Stimulated activated CD4-positive, alpha-beta T cell treated with anti-CD3 and anti-CD28 coated beads, Interleukin-2, amount 100 ng/mL, for 24 hours (primary cell): ENCODE results near the gene TTLL11.
"Not testable (repeated sequence)": the region's sequence is repeated elsewhere in the genome, so short reads cannot be mapped to it uniquely, and the experiment has no call there.

Source experiments
- DNase-seq, 2 donors: peaks; one replicate each; pipeline ENCODE4 v3.0.0-alpha.2; 2020

Gene TTLL11

DNA sequence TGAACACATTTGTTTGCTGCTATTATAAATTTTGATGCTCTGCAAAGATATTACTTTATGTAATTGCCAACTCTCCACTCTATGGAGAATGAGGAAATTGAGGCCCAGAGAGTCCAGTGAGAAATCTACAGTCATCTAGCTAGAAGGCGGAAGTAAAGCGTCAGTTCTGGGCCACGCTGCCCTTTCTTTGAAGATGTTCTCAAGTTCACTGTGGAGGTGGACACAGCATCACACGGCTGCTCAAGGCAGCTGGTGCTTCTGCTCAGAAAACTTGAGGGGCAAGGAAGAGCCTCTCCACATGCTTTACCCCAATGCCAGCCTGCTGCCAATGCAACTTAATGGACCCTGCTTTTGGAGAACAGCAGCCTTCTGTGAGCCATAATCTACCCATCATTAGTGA, 96.3 kb downstream of the TTLL11 start:
- DNase-seq = no peak

DNA sequence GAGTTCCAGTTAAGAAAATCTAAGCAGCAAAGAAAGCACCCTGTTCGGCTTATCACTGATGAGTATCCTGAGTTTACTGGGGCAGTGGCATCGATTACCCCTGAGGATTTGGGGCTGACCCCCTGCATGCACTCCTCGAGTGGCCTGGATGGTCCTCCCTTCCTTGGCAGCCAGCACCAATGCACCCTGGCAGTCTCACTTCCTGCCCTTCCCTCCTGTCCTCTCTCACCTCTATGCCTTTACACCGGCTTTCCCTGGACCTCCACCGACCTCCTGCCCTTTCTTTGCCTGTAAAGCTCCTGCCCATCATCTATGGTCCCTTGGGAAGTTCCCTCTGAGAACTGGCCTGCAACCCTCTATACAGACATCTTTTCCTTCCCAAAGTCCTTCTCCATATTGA, 97.1 kb downstream of the TTLL11 start:
- no peak for DNase-seq

DNA sequence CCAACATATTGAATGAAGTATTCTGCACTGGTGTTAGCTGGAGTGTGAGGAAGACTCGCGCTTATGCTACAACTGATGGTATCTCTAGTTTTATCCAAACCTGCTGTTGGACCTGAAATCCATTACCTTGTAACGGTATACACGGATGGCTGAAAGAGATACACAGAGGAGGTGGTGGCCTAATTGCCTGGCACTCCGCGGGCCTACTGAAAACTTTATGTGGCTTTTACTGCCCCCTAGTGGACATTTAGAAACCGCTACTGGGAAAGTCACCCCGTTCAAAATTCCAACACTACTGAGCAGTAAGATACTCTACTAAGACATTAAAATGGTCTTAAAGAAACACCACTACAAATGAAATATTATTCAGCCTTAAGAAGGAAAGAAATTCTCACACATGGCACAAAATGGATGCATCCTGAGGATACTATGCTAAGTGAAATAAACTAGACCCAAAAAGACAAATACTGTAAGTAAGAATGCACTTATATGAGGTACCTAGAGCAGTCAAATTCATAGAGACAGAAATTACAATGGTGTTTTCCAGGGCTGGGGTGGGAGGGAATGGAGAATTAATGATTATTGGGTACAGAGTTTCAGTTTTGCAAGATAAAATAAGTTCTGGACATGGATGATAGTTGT, 100.4 kb downstream of the TTLL11 start:
- DNase-seq = peak; percentile 26 to 33

DNA sequence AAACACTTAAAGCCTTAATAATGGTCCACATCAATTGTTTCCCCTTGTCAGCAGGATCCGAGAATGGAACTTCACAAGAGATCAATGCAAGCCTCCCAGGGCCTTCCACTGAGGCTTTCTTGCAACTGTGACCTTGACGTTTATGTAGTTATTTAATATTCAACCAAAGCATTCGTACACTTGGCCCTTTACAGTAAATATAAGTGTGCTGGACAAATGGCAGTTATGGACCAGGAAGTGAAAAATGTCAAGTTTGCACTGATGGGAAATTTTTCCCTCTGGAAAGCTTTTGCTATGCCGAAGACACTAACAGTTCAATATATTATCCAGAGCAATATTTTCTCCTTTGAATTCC, 101.8 kb downstream of the TTLL11 start:
- DNase-seq = no peak

DNA sequence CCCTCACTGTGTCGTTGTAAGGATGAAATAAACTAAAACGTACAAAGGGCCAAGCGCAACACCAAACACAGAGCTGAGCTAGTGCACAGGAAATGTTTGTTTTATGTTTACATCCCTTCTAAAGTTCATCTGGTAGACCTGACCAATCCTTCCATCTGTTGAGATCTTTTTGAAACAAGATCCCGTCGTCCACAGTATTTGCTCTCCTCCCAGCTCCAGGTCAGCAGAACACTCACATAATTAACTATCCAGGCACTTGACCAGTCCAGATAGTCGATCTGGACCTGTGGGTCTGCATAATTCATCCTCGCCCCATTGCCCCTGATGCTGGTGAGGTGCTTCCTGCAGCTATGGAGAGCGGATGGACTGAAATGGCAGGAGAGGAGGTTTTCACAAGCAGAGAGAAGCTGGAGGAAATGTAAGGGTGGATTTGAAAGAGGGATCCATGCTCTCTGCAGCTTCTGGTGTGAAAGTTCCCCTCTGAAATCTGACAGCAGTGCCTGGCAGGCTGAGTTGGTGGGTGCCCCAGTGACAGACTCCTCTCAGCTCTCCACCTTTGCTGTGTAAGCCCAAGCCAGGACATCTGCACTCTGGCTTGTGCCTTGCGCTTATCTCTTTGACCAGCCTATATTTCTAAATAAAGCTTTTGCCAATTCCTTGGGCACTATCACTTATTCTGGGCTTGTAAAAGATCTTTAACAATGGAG, 102.4 kb downstream of the TTLL11 start:
- DNase-seq = no peak

DNA sequence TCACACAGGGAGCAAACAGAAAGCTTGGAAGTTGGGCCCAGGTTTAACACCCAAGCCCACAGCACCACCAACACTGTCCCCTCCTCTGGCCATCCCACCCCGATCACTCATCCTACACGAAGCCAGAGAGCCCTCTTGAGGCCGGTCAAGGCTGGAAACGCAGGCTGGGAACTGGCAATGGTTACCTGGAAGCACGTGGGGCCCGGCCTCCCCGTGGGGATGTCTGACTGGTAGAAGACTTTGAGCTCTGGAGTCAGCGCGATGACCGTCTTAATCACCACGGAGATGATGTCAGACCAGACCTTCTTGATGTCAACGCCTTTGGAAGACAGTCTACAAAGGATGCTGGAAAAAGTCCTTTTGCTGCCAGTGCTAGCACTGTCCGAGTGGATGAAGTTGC, 104.1 kb downstream of the TTLL11 start:
- DNase-seq = no peak

DNA sequence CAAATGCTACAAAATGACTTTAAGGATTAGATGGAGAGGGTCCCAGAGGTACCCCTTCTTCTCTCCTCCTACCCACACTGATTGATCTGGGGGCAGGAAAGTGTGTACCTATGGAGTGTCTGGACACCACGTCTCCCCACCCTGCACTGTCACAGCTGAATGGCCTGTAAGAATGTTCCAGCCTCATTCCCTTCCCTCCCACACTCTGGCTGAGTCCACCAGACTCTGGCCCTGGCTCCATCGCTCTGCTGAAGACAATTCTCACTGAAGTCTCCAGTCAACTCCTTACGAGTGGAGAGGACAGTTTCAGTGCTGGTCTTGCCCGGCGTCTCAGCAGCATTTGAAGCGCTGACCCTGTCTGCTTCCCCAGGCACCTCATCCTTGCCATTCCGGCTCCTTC, 105.8 kb downstream of the TTLL11 start:
- DNase-seq = no peak

DNA sequence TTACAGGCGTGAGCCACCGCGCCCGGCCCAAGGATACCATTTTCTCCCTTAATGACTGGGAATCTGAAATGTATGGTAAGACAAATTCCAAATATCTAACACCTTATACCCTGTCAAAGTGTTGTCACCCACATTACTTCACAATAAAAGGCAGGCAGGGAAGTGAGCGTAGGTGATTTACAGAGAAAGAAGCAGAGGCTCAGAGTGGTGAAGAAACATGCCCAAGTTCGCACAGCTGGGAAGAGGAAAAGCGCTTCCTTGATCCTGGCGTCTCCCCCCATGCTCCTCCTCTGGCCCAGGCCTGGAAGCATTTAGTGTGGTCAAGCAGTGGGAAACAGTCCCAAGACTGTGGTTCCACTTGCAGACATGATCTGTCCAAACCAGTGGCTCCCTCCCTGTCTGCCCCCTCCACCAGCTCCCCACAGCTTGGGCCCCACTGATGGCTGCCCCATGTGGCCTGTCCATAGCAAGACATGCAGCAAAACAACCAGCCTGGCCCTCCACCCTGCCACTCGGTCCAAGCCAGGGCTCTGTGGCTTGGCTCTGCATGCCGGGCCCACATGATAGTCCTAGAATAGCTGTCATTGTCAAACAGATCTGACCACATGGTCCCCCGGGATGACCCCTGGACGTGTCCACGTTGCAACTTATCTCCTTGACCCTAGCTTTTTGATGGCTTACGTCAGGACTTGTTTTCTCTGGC, 107.2 kb downstream of the TTLL11 start:
- no peak for DNase-seq

DNA sequence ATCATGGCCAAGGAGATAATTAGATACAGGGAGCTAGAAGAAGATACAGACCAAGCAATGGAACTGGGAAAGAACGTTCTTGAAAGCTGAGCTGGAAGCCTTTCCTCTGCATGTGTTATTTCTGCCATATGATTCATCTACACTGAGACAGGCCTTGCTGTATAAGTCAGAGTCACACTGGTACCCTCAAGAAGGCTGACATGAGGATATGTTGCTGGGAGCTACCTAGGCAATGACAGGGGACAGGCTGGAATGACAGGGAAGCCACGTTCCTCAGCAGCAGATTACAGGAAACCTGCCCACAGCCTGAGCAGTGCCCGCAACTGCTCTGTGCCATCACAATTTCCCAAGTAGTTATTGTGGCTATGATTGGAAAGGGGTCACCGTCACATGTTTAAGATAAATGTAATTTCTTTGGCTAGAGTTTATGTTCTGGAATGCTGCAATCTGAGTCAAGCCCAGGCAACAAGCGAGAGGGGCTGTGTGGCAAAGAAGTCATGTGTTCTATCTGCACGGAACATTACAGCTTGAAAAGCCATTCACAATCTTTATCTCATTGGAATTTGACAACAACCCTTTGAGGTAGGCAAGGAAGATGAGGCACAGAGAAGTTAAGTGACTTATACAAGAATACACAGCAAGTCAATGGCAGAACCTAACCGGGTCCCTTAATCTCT, 108.2 kb downstream of the TTLL11 start:
- no peak for DNase-seq

DNA sequence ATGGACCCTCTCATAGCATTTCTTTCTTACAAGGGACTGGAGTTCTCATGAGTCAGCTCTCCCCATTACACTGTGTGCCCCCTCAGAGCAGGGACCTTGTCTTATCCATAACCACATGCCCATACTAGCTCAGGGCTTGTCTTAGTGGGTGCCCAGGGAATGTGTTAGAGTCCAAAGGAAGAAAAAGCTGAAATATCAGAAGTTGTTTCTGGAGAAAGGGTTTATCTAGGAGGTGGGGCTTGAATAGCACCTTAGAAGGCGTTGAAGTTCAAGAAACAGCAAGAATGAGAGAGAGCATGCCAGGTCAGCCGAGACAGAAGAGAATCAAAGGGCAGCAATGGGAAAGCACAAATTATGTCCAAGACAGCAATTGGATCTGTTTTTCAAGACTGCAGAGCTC, 109.4 kb downstream of the TTLL11 start:
- DNase-seq = no peak

DNA sequence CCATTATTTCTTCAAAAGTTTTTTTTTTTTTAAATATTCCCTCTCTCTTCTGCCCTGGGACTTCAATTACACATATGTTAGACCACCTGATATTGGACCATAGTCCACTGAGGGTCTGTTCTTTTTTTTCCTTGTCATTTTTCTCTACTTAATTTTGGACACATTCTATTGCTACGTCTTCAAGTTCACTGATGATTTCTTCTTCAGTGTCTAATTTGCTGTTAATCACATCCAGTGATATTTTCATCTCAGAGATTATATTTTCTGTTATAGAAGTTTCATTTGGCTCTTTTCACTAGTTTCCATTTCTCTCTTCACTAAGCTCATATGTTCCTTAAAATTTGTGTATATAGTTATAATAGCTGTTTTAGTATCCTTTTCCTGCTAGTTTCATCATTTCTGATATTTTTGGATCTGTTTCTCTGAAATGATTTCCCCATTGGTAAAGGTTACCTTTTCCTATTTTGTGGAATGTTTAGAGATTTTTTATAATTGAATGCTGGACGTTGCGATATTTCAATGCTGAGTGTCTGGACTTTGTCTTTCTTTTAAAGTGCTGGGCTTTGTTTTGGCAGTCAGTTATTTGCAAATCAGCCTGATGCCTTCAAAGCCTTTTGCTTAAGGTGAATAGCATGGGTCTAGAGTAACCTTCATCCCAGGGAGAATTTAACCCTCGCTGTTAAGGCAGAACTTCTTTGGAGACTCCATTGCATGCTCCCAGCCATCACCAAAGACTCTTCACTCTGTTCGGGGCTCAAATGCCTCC, 111.8 kb downstream of the TTLL11 start:
- no peak for DNase-seq

DNA sequence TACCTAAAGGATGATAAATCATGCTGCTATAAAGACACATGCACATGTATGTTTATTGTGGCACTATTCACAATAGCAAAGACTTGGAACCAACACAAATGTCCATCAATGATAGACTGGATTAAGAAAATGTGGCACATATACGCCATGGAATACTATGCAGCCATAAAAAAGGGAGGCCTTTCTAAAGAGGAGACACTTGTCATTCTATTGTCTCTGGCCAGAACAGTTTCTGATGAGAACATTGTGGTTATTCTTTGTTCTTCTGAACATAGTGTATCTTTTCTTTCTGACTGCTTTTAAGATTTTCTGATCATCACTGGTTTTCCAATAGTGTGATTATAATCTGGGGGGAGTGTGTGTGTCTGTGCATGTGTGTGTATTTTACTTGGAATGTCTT, 112.4 kb downstream of the TTLL11 start:
- DNase-seq = not testable (repeated sequence)

DNA sequence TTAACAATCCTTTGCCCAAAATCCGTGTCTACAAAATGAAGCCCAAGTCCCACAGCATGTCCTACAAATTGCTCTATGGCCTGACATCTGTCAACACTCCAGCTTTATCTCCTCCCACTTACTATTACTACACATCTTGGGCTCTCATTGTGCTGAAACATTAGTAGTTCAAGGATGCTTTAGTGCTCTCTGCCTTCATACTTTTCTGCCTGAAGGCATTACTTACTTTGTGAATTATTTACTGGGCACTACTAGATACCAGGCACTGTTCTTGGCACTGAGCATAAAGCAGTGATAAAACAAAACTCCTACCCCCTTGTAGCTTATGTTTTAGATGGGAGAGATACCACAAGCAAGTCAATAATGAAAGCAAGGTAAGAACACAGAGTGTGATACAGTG, 113.4 kb downstream of the TTLL11 start:
- DNase-seq = no peak

DNA sequence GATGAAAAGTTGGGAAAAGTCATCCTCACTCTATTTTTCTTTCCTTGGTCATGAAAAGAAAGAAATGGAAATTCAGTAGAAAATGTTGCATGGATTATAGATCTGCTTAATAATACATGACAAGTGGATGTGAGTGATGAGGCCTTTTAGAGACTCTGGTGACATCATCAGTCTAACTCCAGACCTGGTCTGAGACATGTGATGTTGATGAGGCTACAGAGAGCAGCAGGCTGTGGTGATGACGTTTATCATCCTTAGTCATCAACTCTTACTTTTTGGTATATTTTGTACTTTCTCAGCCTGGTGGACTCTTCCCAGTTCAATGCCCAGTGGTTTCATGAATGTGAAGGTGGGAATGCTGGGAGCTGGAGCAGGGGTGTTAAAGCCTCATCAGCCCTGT, 116.4 kb downstream of the TTLL11 start:
- DNase-seq = no peak

DNA sequence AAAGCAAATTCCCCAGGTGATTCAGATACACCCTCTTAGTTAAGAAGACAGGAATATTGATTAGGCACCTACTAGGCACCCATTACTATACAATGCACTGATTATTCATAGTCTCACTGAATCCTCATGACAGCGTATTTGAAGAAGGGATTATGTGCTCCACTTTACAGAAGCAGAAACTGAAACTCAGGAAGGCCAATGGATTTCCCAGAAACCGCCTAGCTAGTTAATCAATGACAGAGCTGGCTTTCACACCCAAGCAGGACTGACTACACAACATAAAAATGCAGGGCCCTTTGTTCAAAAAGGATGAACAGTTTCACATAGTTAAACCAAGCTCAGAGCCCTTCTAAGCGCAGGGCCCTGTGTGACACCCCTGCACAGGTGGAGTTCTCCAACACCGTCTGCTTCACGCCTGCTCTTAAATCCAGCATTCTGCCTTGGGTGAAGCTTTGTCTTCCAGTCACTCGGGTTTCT, 117.3 kb downstream of the TTLL11 start:
- DNase-seq = no peak

DNA sequence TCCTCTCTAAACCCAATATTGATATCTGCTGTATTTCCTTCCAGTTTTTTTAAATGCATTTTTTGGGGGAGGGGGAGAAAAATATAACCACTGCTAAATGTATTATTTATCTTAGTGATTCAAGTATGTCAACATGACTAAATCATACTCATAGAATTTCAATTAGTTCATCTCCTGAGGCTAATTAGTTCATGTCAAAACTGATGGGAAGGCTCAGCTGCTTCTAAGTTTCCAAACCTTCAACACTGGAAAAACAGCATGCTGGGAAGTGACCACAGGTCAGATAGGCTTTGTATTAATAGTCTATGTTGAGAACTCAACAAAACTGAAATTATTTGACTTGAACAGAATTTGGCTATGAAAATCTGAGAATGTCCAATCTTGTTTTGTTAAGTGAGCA, 118.7 kb downstream of the TTLL11 start:
- no peak for DNase-seq

DNA sequence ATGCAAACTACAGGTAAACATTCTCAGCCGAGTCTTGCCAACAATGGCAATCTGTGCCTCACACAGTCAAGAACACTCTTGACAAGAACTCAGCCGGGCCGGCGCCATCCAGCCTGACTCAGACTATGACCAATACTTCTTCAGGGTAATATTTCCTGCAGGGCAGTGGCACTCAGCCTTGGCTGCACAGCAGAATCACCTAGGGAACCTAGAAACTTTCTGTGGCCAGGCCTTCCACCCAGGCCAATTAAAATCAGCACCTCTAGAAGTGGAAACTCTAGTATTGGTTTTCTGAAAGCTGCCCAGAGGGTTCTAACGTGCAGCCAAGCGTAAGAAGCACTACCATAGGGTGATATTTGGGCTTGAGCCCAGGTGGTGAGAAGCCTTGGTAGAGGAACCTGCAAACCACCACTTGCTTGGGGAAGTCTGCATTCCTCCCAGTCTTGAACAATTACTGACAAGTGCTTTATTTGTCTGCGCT, 120.6 kb downstream of the TTLL11 start:
- no peak for DNase-seq

DNA sequence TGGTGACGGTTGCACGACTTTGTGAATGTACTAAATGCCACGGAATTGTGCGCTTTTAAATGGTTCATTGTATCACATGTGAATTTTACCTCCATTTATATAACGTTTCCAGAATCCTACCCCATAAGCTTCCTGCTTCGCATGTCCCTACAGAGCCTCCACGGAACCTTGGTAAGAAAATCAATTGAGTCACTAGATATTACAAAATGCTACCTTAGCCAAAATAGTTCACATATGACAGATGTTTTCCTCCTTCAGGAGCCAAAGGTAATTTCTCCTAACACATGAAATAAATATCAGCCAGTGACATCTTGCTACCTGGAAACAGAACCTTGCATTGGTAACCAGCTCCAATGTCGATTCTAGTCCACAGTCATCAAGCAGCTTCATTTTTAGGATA, 125.1 kb downstream of the TTLL11 start:
- DNase-seq = no peak

DNA sequence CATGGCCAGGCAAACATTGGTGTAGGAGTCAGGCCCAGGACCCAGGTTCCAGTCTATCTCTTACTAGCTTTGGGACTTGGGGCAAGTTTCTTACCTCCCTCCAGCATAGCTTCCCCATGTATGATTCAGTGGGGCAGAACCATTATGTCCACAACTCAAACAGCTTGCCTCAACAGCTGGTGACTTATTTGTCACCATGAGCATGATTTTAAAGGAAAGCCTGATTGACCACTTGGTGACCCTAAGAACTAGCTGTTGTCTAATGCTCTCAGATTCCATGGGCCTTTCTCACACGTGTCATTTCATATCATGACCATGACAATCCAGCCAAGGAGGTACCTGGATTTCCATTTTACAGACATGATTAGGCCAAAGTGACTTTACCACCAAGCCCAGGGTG, 126.4 kb downstream of the TTLL11 start:
- DNase-seq = no peak

DNA sequence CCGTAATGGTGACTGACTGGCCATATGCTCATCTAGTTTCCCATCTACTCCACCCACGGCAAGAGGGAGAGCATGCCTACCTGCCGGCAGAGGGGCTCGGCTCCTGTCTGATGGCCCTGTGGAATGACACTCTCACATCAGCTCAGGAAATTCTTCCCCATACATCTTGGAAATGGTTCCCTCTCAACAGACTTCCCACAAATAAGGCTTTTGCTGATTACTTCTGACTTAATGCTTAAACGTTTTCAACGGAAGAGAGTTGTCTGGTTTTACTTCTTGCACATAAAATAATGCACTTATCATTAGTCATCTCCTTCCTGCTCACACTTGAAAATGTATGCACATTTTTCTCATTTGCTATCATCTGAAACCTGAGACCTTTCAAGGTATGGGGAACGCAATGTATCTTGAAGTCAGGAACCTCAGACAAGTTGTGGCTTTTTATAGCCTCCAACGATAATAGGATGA, 129.5 kb downstream of the TTLL11 start:
- DNase-seq = no peak

DNA sequence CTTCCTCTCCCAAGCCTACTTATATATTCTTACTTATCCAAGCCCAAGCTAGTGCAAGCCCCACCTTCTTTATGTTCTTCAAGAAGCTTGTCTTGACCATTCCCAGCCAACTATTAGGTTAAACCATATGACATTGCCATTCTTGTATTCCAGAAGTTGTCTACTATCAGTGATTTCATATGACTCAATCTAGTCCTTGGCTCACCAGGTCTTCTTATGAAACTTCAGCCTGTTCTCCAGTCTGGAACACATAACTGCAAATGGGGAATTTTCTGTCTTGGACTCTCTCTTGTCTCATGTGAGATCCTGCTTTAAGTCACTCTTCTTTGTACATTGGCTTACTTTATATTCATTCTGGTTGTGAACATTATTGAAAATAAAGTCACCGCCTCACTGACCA, 130.7 kb downstream of the TTLL11 start:
- DNase-seq = no peak

DNA sequence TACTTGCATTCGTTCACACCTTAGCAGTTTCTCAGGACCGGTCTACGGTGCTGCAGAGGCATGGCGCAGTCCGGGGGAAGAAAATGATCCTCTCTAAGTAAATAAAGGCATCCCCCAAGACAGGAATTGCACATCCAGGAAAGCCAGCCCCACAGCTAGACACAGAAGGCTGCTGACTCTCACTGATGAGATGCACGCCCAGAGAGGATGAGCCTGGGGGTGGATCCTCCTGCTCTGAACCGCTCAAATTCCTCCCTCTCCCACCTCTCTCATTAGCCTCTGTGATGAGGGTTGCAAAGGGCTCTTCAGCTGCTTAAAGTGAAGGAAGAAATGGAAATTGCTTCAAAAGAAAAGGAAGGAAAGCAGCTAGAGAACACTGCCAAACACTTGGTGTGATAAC, 132.4 kb downstream of the TTLL11 start:
- no peak for DNase-seq

DNA sequence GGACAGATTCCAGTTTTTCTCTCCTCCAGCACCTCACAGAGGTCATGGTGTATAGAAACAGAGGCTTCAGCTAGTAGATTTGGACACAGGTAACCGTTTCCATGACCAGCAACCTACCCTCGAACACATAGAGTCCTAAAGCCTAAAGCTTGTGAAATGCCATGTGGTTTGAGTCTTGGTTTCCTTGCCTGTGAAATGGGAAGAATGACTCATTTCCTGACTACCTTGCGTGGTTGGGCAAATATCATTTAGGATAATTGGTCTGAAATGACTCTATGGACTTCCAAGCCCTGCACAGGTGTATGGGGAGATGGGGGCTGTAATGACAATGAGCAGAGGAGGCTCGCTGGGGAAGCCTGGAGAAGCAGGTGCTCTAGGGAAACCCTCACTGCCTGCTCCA, 134.6 kb downstream of the TTLL11 start:
- DNase-seq = no peak
